ENCODE results near the gene ARL6IP6. TPM values are rescaled to one million over a fixed set of nuclear protein-coding genes. Genes with fewer than 3 reads are reported as not detected.

The ARL6IP6 gene
- total RNA-seq, 1 donor = 40.3 TPM

- no peak for DNase-seq (ENCODE audit: low read depth)
- TF ChIP-seq CTCF (IDR thresholded peaks at IDR 0.05; ENCODE audit: insufficient read depth, low read length) = no peak
- H3K4me3 ChIP-seq (ENCODE audit: low read depth, low read length) = no peak overlapping the region
Measured at GRCh38 chr2:152708742-152709141, 9.7 kb upstream of the ARL6IP6 start.

GRCh38 chr2:152710713-152711112, 7.7 kb upstream of the ARL6IP6 start:
- DNase-seq (ENCODE audit: low read depth) = peak; percentile 10
- TF ChIP-seq CTCF (IDR thresholded peaks at IDR 0.05; ENCODE audit: insufficient read depth, low read length) = no peak
- H3K4me3 ChIP-seq (ENCODE audit: low read depth, low read length) = no peak overlapping the region

GRCh38 chr2:152715112-152715511, 3.3 kb upstream of the ARL6IP6 start:
- no peak for TF ChIP-seq CTCF (IDR thresholded peaks at IDR 0.05; ENCODE audit: insufficient read depth, low read length)
- H3K4me3 ChIP-seq (ENCODE audit: low read depth, low read length) = no peak overlapping the region
- no peak for DNase-seq (ENCODE audit: low read depth)

GRCh38 chr2:152715854-152716428, 2.5 kb upstream of the ARL6IP6 start:
- peak; percentile 52 for TF ChIP-seq CTCF (IDR thresholded peaks at IDR 0.05; ENCODE audit: insufficient read depth, low read length)
- peak overlapping the region; percentile 99 for H3K4me3 ChIP-seq (ENCODE audit: low read depth, low read length)
- peak; percentile 10 for DNase-seq (ENCODE audit: low read depth)

- peak overlapping the region; percentile 99 for H3K4me3 ChIP-seq (ENCODE audit: low read depth, low read length)
- DNase-seq (ENCODE audit: low read depth) = no peak
- no peak for TF ChIP-seq CTCF (IDR thresholded peaks at IDR 0.05; ENCODE audit: insufficient read depth, low read length)
Measured at GRCh38 chr2:152716805-152717227, 1.6 kb upstream of the ARL6IP6 start.

GRCh38 chr2:152717228-152718075, 968 bp upstream of the ARL6IP6 start, which contains the start of gene PRPF40A:
Gene PRPF40A (minus strand): TSS chr2:152717461. CDS start chr2:152717439, 22 bp downstream.
- H3K4me3 ChIP-seq (ENCODE audit: low read depth, low read length) = peak within 1 kb of the TSS; percentile 99
- no peak for TF ChIP-seq CTCF (IDR thresholded peaks at IDR 0.05; ENCODE audit: insufficient read depth, low read length)
- DNase-seq (ENCODE audit: low read depth) = peak; percentile 98
